GM04503 (cell line): ENCODE results near the gene KSR1.

ENCODE experiments used
- DNase-seq: peaks from one replicate; pipeline ENCODE4 v3.0.0-alpha.2; 2012; ENCODE audit warnings: low read depth

Gene KSR1

GRCh38 chr17:27473748-27474609 is 17.7 kb downstream of the KSR1 start:
- no peak for DNase-seq

DNA sequence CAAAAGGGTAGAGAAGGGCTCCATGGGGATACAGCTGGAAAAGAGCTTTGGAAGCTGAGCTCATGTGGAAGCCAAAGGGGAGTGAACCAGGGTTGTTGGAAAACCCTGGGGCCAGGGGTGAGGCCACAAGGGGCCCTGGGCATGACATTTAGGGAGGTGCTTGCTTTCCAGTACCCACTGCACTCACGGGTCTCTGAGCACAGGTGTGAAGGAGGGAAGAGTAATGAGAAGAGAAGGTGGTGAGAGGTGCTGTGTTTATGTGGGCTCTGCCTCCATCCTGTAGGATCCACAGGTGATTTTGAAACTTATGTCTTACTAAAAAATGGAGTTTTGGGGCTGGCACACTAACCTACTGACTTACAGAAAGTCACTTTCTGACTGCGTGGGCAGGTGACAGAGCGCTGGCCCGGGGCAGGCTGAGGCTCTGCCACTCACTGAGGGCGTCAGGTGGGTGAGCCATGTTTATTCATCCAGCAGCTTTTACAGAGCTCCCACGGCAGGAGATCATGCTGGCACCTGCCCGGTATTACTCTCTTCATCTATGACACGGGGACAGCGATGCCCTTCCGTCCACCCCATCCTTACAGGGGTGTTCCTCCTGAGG is 18.9 kb downstream of the KSR1 start:
- DNase-seq, result no peak

- DNase-seq, result no peak
These were observed 20.0 kb downstream of the KSR1 start for GRCh38 chr17:27475981-27476895.

DNA sequence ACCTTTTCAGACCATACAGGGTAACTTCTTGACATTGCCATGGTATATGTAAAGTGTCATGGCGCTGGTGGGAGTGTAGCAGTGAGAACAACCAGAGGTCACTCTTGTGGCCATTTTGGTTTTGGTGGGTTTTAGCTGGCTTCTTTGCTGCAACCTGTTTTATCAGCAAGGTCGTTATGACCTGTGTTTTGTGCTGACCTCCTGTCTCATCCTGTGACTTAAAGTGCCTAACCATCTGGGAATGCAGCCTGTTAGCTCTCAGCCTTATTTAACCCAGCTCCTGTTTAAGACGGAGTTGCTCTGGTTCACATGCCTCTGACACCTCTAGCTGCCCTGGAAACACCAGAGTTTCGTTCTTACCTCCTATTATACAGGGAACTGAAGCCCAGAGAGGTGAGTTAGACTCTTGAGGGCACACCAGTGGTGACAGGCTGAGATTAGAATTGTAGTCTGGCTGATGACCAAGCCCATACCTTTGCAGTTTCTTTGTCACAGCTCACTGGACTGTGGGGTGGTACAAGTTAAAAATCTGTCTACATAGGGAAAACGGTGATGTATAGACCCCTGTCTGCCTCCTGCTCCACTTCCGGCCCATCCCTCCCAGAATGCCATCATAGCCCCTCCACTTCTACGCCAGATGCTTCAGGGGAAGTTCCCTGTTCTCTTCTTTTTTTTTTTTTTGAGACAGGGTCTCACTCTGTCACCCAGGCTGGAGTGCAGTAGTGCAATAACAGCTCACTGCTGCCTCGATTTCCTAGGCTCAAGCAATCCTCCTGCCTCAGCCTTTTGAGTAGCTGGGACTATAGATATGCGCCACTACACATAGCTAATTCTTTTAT is 21.0 kb downstream of the KSR1 start:
- DNase-seq, result no peak

DNA sequence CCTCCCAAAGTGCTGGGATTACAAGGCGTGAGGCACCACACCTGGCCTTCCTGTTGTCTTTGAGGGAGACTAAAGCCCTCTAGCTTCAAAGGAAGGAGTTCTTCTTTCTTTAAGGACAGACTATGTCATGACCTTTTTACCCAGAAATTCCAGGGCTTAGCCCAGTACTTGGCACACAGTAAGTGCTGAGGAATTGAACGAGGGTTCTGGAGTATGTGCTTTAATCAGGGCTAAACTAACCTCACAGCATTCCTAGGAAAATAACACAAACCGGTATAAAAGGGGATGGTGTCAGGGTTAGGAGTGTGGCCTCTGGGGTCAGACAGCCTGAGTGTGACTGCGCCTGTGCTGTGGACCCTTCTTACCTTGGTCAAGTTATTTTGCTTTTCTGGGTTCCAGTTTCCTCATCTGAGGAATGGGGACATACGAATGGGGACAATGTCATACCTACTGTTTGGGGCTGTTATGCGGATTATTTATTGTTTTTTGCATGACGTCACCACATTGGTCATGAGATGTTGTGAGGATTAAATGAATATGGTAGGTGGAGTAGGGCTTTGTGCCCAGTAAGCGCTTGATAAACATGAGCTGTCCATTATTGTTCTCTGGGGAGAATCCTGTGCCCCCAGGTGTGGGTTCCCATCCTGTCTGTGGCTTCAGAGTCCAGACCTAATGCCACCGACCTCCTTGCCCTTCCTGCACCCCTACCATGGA is 21.9 kb downstream of the KSR1 start:
- no peak for DNase-seq

DNA sequence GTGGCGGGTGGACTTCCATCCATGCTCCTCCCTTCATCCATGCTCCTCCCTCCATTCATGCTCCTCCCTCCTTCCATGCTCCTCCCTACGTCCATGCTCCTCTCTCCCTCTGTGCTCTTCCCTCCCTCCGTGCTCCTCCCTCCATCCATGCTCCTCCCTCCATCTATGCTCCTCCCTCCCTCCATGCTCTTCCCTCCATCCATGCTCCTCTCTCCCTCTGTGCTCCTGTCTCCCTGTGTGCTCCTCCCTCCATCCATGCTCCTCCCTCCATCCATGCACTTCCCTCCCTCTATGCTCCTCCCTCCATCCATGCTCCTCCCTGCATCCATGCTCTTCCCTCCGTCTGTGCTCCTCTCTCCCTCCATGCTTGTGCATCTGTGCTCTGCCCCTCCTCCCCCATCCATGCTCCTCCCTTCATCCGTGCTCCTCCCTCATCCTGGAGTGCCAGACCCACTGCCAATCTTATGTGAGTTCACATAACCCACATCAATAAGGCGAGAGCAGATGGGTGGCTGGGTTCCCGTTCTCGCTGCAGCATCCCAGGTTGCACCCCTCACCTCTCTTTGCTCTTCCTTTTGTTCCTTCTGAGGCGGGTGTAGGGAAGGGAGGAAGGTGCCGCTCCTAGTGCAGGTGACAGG is 22.8 kb downstream of the KSR1 start:
- DNase-seq, result no peak

GRCh38 chr17:27479838-27480237 is 23.6 kb downstream of the KSR1 start:
- no peak for DNase-seq

DNA sequence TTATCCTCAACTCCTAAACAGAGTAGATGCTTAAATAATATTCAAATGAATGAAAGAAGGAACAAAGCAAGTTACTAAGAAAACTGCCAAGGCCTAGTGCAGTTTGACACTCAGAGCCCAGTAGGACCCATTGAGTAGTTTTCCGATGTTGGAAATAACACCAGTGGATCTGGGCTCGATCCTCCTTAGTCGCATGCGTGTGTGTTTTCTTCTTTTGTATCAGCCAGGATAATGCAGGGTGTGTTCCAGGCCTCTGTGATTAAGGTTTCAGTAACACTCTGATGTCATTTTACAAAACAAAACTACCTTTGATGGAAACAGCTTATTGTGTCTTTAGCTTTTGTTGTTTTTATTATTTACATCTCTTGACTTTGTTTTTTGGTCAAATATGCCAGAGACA is 24.5 kb downstream of the KSR1 start:
- no peak for DNase-seq

- DNase-seq, result no peak
These were observed 25.1 kb downstream of the KSR1 start for GRCh38 chr17:27481327-27481726.

DNA sequence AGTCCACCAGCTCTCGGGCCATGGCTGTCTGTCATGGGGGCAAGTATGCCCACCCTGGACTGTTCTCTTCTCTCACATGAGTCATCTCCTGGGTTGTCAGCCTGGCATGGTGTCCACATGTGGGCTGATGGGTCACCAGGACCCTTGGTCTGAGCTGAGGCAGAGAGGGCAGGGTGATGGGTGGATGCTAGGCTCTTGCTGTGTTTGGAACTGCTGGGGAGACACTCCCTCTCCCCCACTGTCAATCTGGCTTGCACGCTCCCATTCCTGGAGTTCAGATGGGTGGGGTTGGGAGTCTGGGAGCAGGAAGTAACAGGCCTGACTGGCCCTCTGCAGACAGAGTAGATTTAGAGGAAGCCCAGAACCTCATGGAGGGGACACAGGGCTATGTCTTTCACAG is 28.9 kb downstream of the KSR1 start:
- DNase-seq, result no peak

DNA sequence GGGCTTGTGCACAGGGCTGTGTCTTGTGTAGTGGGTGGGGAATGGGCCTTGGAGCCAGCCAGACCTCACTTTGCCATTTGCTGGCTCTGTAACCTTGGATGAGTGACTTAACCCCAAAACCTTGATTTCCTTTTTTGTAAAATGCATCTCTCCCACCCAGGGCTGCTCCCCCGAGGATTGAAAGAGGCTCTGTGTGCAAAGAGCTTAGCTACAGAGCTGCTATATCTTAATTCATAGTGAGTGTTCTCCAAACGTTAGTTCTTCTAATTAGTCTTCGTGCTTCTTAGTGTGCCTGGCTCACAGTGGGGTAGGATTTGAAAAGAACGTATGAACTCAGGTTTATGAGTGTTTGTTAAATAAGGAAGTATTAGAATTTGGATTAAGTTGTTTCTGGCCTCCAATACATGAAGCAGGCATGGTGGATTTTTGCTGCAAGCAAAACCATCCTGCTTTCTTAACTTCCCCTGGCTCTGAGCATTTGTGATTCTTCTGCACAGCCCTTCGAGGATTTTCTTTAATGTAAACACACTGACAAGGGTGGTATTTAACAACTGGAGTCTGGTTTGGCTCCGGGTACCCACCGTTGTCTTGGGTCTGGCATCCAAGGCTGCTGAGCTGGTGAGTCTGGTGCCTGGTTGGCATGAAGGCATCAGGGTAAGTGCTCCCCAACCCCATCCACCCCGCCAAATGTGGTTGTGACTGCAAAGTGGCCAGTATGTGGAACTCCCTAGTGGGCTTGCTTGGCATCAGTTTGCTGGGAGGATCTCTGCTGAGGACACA is 29.7 kb downstream of the KSR1 start:
- DNase-seq, result no peak

- no peak for DNase-seq
These were observed 30.5 kb downstream of the KSR1 start for GRCh38 chr17:27486741-27487140.

- no peak for DNase-seq
These were observed 32.0 kb downstream of the KSR1 start for GRCh38 chr17:27488231-27488630.

- peak; percentile 45 for DNase-seq
These were observed 32.9 kb downstream of the KSR1 start for GRCh38 chr17:27489045-27489715.

DNA sequence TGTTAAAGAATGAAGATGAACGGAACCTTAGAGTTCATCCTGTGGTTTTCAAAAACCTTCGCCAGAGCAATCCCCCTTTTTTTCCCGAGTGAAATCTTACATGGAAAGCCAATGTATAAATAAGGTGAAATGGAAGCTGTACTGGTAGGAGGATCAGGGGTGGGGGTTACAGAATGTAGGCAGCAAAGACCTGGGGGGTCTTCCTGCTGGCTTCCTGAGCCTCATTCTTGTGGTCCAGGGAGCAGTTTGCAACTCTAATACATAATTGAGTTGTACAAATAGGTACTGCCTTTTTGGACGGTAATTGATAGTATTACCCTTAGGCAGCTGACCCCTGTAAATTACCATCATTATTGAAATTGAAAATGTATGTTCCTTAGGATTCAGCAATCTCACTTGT is 34.1 kb downstream of the KSR1 start:
- DNase-seq, result no peak

- no peak for DNase-seq
These were observed 35.5 kb downstream of the KSR1 start for GRCh38 chr17:27491713-27492190.

- DNase-seq, result no peak
These were observed 36.2 kb downstream of the KSR1 start for GRCh38 chr17:27492470-27492869.

- no peak for DNase-seq
These were observed 36.8 kb downstream of the KSR1 start for GRCh38 chr17:27493088-27493487.
